OCI-LY3 (cell line): ENCODE measurements around the gene RPA1.

ENCODE experiments used
- EZH2phosphoT487 ChIP-seq: fragments of 200-600 bp; shearing (Covaris generic); IDR thresholded peaks from 2 replicates; pipeline ENCODE4 v1.6.1; 2018; ENCODE audit warnings: antibody characterized with exemption, mixed run types, low read depth
- TF ChIP-seq, protein P1 (sequence below): fragments of 200-600, 300-600 bp; sonication (generic); IDR thresholded peaks from 2 replicates; pipeline ENCODE4 v1.5.1; 2014; ENCODE audit warnings: antibody characterized with exemption, low read length, low read depth

DNA sequence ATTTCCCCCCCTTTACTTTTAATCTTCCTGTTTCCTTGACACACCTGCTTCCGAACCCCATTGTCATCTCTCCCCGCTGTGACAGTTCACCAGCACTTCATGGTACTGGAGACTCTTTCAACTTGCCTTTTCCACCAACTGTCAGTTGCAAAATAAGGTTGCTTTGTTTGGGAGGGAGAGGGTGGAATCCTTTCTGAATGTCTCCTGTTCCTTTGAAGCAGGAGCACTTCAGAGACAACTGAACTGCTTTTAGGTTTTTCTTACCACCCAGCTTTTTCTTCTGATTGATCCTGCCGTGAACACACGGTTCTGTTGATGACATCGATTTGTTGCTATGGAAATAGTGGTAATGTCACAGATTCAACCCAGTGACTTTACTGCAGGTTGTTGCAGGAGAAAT is 42.0 kb downstream of the RPA1 start:
- TF ChIP-seq, protein P1, sequence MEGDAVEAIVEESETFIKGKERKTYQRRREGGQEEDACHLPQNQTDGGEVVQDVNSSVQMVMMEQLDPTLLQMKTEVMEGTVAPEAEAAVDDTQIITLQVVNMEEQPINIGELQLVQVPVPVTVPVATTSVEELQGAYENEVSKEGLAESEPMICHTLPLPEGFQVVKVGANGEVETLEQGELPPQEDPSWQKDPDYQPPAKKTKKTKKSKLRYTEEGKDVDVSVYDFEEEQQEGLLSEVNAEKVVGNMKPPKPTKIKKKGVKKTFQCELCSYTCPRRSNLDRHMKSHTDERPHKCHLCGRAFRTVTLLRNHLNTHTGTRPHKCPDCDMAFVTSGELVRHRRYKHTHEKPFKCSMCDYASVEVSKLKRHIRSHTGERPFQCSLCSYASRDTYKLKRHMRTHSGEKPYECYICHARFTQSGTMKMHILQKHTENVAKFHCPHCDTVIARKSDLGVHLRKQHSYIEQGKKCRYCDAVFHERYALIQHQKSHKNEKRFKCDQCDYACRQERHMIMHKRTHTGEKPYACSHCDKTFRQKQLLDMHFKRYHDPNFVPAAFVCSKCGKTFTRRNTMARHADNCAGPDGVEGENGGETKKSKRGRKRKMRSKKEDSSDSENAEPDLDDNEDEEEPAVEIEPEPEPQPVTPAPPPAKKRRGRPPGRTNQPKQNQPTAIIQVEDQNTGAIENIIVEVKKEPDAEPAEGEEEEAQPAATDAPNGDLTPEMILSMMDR: no peak
- no peak for TF ChIP-seq EZH2phosphoT487
